ENCODE measurements around the gene RETREG2.

RETREG2 gene

GRCh38 chr2:219207134-219207883 is 29.2 kb downstream of the RETREG2 start:
- Histone ChIP-seq H2BK120ac (ENCODE audit: insufficient read depth, low read length, poor library complexity) (no peak overlapping the region), H3K23ac (ENCODE audit: low read length) (no peak overlapping the region), H2BK12ac (ENCODE audit: low read length) (peak overlapping the region; percentile 35), H2AK5ac (ENCODE audit: low read length) (peak overlapping the region; percentile 80), H3K4me3 (ENCODE audit: low read depth, low read length) (peak overlapping the region; percentile 62), H4K8ac (ENCODE audit: low read depth, low read length) (peak overlapping the region; percentile 70), H2AFZ (ENCODE audit: insufficient read depth, low read length, poor library complexity) (peak overlapping the region; percentile 82), H3K27ac (ENCODE audit: low read depth, low read length) (peak overlapping the region; percentile 7), H4K91ac (ENCODE audit: low read depth, low read length) (peak overlapping the region; percentile 56), H3K18ac (ENCODE audit: low read length) (peak overlapping the region; percentile 68), H4K12ac (ENCODE audit: low read depth, low read length) (peak overlapping the region; percentile 41), H3K27me3 (ENCODE audit: insufficient read depth, low read length) (no peaks in the 10 kb centered on the region), H3K79me2 (ENCODE audit: control insufficient read depth, insufficient read depth, low read length, poor library complexity) (peaks cover 5% of the 10 kb centered on the region), H3K4ac (ENCODE audit: low read depth, low read length) (no peak overlapping the region), H3K36me3 (ENCODE audit: control insufficient read depth in 1 of 2, insufficient read depth in 2 of 2, low read length in 2 of 2) (peaks cover 32 to 37% of the 10 kb centered on the region in 2 experiments), H3K4me2 (ENCODE audit: low read length) (peak overlapping the region; percentile 67), H3K79me1 (ENCODE audit: low read length) (peaks cover 5% of the 10 kb centered on the region), H3K9me3 (ENCODE audit: insufficient read depth, low read depth, low read length) (no peaks in the 10 kb centered on the region), H3K4me1 (ENCODE audit: control insufficient read depth in 1 of 2, insufficient read depth in 2 of 2, low read length in 2 of 2) (peaks cover 2 to 4% of the 10 kb centered on the region in 2 experiments), H3K14ac (ENCODE audit: low read length) (peak overlapping the region; percentile 55), H2BK5ac (ENCODE audit: low read depth, low read length, poor library complexity) (no peak overlapping the region), H3K9ac (ENCODE audit: low read length) (peak overlapping the region; percentile 52)
- DNase-seq = no peak
- WGBS (ENCODE audit: extremely low coverage, insufficient coverage, insufficient read length) = no CpG with 5 or more reads among the region's 22 CpGs

GRCh38 chr2:219207884-219208740 is 30.0 kb downstream of the RETREG2 start:
- no peak overlapping the region for H4K91ac ChIP-seq (ENCODE audit: low read depth, low read length)
- no peaks in the 10 kb centered on the region for H3K27me3 ChIP-seq (ENCODE audit: insufficient read depth, low read length)
- WGBS (ENCODE audit: extremely low coverage, insufficient coverage, insufficient read length) = no CpG with 5 or more reads among the region's 17 CpGs
- no peak overlapping the region for H3K14ac ChIP-seq (ENCODE audit: low read length)
- H3K36me3 ChIP-seq (ENCODE audit: control insufficient read depth in 1 of 2, insufficient read depth in 2 of 2, low read length in 2 of 2) = peaks cover 39 to 44% of the 10 kb centered on the region in 2 experiments
- H3K4me2 ChIP-seq (ENCODE audit: low read length) = no peak overlapping the region
- H3K79me1 ChIP-seq (ENCODE audit: low read length) = peaks cover 5% of the 10 kb centered on the region
- peaks cover 2 to 4% of the 10 kb centered on the region in 2 experiments for H3K4me1 ChIP-seq (ENCODE audit: control insufficient read depth in 1 of 2, insufficient read depth in 2 of 2, low read length in 2 of 2)
- no peak overlapping the region for H4K8ac ChIP-seq (ENCODE audit: low read depth, low read length)
- DNase-seq = no peak
- no peak overlapping the region for H2AFZ ChIP-seq (ENCODE audit: insufficient read depth, low read length, poor library complexity)
- H3K4me3 ChIP-seq (ENCODE audit: low read depth, low read length) = no peak overlapping the region
- no peaks in the 10 kb centered on the region for H3K9me3 ChIP-seq (ENCODE audit: insufficient read depth, low read depth, low read length)
- H2BK12ac ChIP-seq (ENCODE audit: low read length) = no peak overlapping the region
- no peak overlapping the region for H4K12ac ChIP-seq (ENCODE audit: low read depth, low read length)
- no peak overlapping the region for H3K23ac ChIP-seq (ENCODE audit: low read length)
- H3K27ac ChIP-seq (ENCODE audit: low read depth, low read length) = no peak overlapping the region
- no peak overlapping the region for H2BK5ac ChIP-seq (ENCODE audit: low read depth, low read length, poor library complexity)
- no peak overlapping the region for H3K4ac ChIP-seq (ENCODE audit: low read depth, low read length)
- H2AK5ac ChIP-seq (ENCODE audit: low read length) = no peak overlapping the region
- no peak overlapping the region for H3K18ac ChIP-seq (ENCODE audit: low read length)
- H2BK120ac ChIP-seq (ENCODE audit: insufficient read depth, low read length, poor library complexity) = no peak overlapping the region
- peaks cover 5% of the 10 kb centered on the region for H3K79me2 ChIP-seq (ENCODE audit: control insufficient read depth, insufficient read depth, low read length, poor library complexity)
- no peak overlapping the region for H3K9ac ChIP-seq (ENCODE audit: low read length)

- Histone ChIP-seq H3K4me3 (ENCODE audit: low read depth, low read length) (no peak overlapping the region), H2BK12ac (ENCODE audit: low read length) (no peak overlapping the region), H3K79me2 (ENCODE audit: control insufficient read depth, insufficient read depth, low read length, poor library complexity) (peaks cover 5% of the 10 kb centered on the region), H3K9me3 (ENCODE audit: insufficient read depth, low read depth, low read length) (no peaks in the 10 kb centered on the region), H3K36me3 (ENCODE audit: control insufficient read depth in 1 of 2, insufficient read depth in 2 of 2, low read length in 2 of 2) (peaks cover 52 to 58% of the 10 kb centered on the region in 2 experiments), H3K4me2 (ENCODE audit: low read length) (no peak overlapping the region), H3K27me3 (ENCODE audit: insufficient read depth, low read length) (no peaks in the 10 kb centered on the region), H2AFZ (ENCODE audit: insufficient read depth, low read length, poor library complexity) (no peak overlapping the region), H3K4me1 (ENCODE audit: control insufficient read depth in 1 of 2, insufficient read depth in 2 of 2, low read length in 2 of 2) (peaks cover 2 to 4% of the 10 kb centered on the region in 2 experiments), H4K8ac (ENCODE audit: low read depth, low read length) (no peak overlapping the region), H3K18ac (ENCODE audit: low read length) (no peak overlapping the region), H3K9ac (ENCODE audit: low read length) (no peak overlapping the region), H3K4ac (ENCODE audit: low read depth, low read length) (no peak overlapping the region), H4K91ac (ENCODE audit: low read depth, low read length) (no peak overlapping the region), H4K12ac (ENCODE audit: low read depth, low read length) (no peak overlapping the region), H3K27ac (ENCODE audit: low read depth, low read length) (no peak overlapping the region), H2AK5ac (ENCODE audit: low read length) (no peak overlapping the region), H3K79me1 (ENCODE audit: low read length) (peaks cover 5% of the 10 kb centered on the region), H3K23ac (ENCODE audit: low read length) (no peak overlapping the region), H2BK5ac (ENCODE audit: low read depth, low read length, poor library complexity) (no peak overlapping the region), H3K14ac (ENCODE audit: low read length) (no peak overlapping the region), H2BK120ac (ENCODE audit: insufficient read depth, low read length, poor library complexity) (no peak overlapping the region)
- WGBS (ENCODE audit: extremely low coverage, insufficient coverage, insufficient read length) = no CpG with 5 or more reads among the region's 18 CpGs
- no peak for DNase-seq
Observed at GRCh38 chr2:219209236-219210195, 31.4 kb downstream of the RETREG2 start.
